ENCODE results near the gene AP4S1. TPM values are rescaled to one million over a fixed set of nuclear protein-coding genes. Genes with fewer than 3 reads are reported as not detected.

Gene AP4S1
- total RNA-seq (2014; rRNA removed; shearing (Covaris generic)) = 5.4 and 9.7 TPM in 2 replicates
- 9.7 and 14.7 TPM in 2 replicates for polyA plus RNA-seq (2014; cell fraction: nucleus; rRNA removed)

- DNase-seq (ENCODE audit: extremely low read depth, low read depth) = no peak
Measured at GRCh38 chr14:31025367-31026076, at the start of gene AP4S1. TSS of gene AP4S1 (plus strand) at chr14:31025649. CDS start at chr14:31066197, 40,548 bp downstream.

DNA sequence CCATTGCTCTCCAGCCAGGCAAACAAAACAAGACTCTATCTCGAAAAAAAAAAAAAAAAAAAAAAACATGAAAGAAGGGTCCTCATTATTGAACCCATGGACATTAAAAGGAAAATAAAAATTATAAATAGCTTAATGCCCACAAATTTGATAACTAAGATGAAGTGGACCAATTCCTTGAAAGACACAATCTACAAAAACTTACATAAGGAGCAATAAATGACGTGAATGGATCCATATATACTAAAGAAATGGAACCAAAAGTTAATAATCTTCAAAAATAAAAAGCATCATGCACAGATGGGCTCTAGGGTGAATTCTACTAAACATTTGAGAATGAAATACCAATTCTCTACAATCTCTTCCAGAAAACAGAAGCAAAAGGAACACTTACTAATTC lies 47.7 kb upstream of the AP4S1 start:
- no peak for DNase-seq (ENCODE audit: extremely low read depth, low read depth)

- peak; percentile 72 for DNase-seq (ENCODE audit: extremely low read depth, low read depth)
Measured at GRCh38 chr14:30980106-30980704, 45.2 kb upstream of the AP4S1 start.

DNA sequence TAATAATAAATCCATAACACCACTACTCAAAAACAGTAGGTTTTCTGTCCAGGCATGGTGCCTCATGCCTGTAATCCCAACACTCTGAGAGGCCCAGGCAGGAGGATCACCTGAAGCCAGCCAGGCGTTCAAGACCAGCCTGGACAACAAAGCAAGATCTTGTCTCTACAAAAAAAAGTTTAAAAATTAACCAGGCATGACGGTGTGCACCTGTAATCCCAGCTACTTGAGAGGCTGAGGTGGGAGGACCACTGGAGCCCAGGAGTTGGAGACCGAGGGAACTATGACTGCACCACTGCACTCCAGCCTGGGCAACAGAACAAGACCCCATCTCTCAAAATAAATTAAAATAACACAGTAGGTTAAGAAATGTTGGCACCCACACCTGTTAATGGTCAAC lies 44.5 kb upstream of the AP4S1 start:
- no peak for DNase-seq (ENCODE audit: extremely low read depth, low read depth)

- no peak for DNase-seq (ENCODE audit: extremely low read depth, low read depth)
Measured at GRCh38 chr14:30982533-30982932, 42.9 kb upstream of the AP4S1 start.

GRCh38 chr14:30983858-30984257 lies 41.6 kb upstream of the AP4S1 start:
- no peak for DNase-seq (ENCODE audit: extremely low read depth, low read depth)

DNA sequence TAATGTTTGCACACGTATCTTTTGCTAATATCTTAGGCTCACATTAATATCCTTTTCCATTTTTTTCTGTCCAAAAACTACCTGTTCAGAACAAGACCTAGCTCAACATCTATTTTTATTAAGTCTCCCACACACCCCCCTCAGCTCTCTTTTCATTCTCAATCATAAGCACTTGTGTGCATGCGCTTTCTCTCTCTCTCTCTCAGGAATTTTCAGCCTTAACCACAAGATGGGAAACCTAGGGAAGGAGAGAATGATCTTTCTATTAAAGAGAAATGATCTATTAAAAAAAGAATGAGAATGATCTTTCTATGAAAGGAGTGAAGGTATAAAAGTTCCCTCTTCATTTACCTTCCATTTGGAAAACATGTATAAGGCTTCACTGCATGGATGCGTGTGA lies 39.7 kb upstream of the AP4S1 start:
- DNase-seq (ENCODE audit: extremely low read depth, low read depth) = no peak

DNA sequence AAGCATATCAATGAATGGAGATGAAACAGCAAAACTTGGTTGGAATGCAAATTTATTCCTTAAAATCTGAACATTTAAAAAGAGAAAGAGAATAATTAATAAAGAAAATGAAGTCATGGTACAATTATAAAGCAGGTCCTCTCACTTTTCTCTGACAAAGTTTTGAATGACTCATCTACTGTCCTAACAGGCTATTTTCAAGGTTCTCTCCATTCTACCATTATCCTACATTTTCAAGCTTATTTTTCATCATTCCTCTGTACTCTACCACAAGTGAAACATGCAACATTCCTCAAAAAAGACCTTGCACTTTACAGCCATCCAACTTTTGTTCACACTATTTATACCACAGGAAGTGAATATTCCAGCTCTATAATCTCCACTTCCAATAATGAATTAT lies 36.9 kb upstream of the AP4S1 start:
- DNase-seq (ENCODE audit: extremely low read depth, low read depth) = no peak

DNA sequence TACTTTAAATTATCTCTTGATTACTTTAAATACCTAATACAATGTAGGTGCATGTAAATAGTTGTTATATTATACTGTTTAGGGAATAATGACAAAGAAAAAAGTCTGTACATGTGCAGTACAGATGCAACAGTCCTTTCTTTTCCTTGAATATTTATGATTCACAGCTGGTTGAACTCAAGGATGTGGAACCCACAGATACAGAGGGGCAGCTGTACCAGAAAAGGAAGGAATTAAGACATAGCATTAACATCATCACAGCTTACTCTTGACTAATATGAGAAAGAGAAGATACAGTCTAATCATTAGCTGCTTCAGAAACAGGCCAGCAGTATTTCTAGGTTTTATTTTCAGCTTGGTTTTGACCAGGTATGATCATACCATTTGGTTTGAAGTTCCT lies 34.7 kb upstream of the AP4S1 start:
- DNase-seq (ENCODE audit: extremely low read depth, low read depth) = no peak

DNA sequence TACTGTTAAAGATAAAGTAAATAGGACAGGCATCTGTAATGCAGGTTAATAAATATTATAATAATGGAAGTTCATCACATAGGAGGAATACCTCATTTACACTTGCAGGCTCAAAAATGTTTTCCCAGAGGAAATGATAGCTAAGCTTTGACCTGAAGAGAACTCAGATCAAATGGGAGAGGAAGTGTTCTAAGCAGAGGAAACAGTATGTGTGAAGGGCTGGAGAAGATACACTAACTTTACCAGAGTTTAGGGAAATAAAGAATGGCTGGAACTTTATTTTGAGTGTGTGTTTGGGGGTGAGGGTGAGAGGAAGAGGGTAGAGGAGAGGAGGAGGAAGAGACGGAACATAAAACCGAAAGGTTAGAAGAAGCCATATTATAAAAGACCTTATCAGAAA lies 34.0 kb upstream of the AP4S1 start:
- no peak for DNase-seq (ENCODE audit: extremely low read depth, low read depth)

GRCh38 chr14:30993071-30993470 lies 32.4 kb upstream of the AP4S1 start:
- DNase-seq (ENCODE audit: extremely low read depth, low read depth) = no peak

DNA sequence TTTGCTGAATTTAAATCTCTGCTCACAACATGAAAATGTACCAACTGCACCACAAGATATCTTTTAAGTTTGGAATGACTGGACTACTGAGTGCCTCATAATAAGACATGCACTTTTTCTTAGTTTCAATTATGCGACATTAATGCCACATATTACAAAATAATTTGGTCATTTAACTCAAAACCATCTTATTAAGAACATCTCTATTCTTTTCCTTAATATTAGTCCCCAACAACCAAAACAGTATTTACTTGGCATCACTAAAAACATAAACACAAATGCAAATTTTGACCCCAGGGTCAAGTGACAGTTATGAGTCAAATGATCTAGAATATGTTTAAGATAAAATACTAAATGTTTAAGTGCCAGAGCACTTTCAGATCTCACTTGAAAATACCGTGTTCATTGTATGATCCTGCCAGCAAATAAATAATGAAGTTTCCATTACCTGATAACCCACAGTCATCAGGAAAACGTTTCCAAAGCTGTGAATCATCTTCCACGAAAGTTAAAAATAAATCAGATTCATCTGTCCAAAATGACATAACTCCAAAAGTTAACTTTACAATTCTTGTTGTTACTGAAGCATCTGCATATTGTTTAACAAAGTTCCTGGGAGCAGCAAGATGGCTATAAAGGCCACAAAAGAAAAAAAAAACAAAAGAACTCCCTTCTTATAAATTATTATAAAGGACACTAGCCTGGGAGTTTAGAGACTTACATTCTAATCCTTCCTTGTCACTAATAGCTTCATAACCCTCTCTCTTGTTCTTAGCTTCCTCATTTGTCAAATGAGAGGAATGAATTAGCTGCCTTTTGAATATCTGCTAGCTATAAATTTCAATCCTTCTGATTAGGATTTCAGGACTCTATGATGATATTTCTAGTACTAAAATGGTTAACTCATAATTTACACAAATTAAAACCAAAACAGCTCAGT lies 30.5 kb upstream of the AP4S1 start:
- DNase-seq (ENCODE audit: extremely low read depth, low read depth) = no peak

DNA sequence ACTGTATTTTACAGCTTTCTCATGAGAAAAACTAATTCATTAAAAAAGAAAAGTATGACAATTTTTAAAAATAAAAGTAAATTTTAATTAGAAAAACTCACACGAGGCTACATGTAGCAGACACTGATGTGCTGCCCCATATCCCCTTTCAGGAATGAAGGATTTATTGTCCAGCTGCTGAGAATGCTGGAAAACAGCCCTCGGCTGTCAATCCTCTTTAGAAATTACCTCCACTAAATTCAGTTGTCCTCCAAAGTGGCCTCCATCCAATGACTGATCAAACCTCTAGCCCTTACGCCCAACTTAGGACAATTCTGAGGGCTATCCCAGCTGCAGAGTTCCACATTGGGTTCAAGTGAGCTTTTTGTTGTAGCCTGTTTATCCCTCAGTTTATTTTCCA lies 29.8 kb upstream of the AP4S1 start:
- DNase-seq (ENCODE audit: extremely low read depth, low read depth) = no peak

DNA sequence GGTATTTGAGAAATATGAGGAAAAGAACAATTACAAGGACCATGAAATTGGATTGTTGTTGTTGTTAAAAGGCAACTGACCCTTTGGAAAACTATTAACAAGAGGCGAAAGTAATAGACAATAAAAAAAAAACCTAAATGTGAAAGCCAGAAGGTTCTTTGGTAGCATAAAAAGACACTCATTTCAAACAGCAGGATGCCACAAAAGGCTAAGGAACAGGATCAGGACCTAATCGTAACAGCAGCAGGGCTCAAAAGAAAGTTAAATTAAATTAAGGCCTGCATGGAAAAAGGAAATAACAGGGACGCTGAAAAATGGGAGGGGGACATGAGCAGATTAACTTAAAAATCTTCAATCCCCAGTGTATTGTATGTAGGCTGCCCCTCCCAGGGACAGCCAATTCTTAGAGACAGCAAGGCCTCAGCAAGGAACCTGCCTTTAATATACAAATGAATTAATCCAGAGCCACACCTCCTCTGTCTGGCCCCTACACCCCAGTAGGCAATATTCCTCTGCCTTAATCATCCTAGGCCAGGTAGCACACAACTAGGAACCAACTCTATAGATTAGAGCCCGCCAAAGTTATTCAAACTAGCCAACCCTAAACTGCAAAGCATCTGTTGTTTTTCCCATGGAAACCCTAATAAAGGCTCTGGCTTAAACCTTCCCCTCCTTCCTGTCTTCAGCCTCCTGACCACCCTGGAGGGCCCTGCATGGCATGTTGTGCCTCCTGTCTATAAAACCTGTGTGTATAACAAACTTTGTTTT lies 28.4 kb upstream of the AP4S1 start:
- no peak for DNase-seq (ENCODE audit: extremely low read depth, low read depth)

GRCh38 chr14:30998100-30998706 lies 27.2 kb upstream of the AP4S1 start:
- DNase-seq (ENCODE audit: extremely low read depth, low read depth) = no peak

DNA sequence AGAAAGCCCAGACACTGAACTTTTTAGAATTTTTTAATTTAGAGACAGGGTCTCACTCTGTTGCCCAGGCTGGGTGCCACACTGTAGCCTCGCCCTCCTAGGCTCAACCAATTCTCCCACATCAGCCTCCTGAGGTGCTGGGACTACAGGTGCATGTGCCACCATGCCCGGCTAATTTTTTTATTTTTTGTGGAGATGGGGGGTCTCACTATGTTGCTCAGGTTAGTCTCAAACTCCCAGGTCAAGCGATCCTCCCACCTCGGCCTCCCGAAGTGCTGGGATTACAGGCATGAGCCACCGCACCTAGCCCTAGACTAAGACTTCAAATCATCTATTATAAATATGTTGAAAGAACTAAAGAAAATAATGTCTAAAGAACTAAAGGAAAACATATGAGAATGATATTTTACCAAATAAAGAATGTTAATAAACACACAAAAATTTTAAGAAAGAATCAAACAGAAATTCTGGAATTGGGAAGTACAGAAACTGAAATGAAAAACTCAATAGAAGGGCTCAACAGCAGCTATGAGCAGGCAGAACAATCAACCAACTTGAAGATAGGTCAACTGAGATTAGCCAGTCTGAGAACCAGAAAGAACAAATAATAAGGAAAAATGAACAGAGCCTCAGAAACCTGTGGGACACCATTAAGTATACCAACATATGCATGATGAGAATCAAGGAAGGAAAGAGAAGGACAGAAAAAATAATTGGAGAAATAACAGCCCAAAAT lies 26.2 kb upstream of the AP4S1 start:
- no peak for DNase-seq (ENCODE audit: extremely low read depth, low read depth)

- no peak for DNase-seq (ENCODE audit: extremely low read depth, low read depth)
Measured at GRCh38 chr14:31000629-31001338, 24.7 kb upstream of the AP4S1 start.

DNA sequence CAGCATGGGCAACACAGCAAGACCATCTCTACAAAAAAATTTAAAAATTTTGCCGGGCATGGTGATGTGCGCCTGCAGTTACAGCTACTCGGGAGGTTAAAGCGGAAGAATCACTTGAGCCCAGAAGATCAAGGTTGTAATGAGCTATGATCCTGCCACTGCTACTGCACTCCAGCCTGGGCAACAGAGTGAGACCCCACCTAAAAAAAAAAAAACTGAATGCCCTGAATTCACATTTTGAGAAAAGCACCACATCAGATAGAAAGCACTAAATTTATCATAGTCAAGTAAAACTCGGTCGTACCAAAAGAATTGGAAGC lies 24.1 kb upstream of the AP4S1 start:
- DNase-seq (ENCODE audit: extremely low read depth, low read depth) = no peak

- DNase-seq (ENCODE audit: extremely low read depth, low read depth) = no peak
Measured at GRCh38 chr14:31003284-31003683, 22.2 kb upstream of the AP4S1 start.

All from NCI-H460 (cell line).